Inferior parietal cortex (tissue), 1 donor: ENCODE measurements around the gene SURF1.
"Not testable (repeated sequence)": the region's sequence is repeated elsewhere in the genome, so short reads cannot be mapped to it uniquely, and the experiment has no call there.

ENCODE experiments used
- DNase-seq: peaks from one replicate; pipeline ENCODE4 v3.0.0-alpha.2; 2016; ENCODE audit errors: extremely low spot score

The SURF1 gene

DNA sequence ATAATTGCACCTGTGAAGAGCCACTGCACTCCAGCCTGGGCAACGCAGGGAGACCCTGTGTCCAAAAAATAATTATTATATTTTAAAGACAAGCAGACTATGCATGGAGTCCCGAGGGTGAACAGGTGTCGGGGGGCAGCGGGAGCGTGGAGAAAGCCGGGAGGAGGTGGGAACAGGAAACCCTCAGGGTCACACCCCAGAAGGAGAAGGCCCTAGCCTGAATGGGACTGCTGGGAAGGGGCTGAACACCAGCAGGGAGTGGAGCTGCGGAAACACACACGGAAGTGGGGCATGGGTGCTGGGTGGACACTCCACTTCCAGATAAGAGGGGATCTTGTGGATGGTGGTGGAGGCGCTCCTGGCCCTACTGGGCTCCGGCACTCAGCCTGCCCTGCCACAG lies 33.1 kb downstream of the SURF1 start:
- DNase-seq, result no peak

DNA sequence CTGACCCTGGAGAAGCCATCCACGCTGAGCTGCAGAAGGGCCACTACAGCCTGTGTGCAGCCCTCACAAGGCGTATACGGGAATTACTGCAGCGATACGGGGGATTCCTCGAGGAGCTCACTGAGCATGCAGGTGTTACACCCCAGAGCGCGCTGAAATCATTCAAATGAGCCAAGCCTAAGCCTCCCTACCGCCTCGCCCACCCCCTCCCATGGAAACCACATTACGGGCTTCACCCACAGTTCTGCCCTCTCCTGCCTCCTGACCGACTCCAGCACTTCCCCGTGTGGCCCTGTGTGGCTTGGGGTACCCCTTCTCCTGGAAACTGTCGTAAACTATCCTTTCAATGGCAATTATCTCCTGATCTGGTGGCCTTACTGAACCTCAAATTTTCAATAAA lies 33.6 kb downstream of the SURF1 start:
- DNase-seq, result no peak

DNA sequence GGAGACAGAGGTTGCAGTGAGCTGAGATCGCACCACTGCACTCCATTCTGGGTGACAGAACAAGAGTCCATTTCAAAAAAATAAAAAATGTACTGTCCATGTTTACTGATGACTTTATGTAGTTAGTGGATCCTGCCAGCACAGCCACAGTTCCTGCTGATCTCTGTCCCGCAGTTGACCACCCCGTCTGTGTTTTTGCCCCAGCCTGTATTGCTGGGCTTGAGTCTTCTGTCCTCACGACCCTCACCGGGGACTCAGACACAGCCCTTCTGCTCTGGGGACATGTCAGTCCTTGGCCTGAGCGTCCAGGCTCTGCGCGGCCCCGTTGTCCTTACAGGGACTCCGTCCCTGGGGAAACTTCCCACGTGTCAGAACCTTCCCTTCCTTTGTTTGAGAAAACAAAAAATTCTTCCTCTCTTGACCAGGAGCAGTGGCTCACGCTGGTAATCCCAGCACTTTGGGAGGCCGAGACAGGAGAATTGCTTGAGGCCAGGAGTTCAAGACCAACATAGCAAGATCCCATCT lies 34.8 kb downstream of the SURF1 start:
- no peak for DNase-seq

GRCh38 chr9:133320421-133320881 lies 35.8 kb downstream of the SURF1 start:
- DNase-seq, result no peak

DNA sequence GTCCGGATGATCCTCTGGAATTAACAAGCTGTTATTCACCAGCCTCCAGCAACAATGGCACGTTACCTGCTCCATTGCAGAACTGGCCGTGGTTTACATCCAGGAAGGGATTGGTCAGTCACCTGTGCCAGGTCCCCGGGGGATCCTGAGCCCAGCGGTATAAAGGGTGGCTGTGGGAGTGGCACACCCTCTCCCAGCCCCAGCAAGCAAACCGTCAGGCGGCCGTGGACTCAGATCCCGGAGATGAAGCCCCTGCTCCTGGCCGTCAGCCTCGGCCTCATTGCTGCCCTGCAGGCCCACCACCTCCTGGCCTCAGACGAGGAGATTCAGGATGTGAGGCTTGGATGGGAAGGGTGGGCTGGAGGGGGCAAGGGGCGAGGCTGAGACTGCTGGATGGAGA lies 38.7 kb downstream of the SURF1 start:
- not testable (repeated sequence) for DNase-seq

DNA sequence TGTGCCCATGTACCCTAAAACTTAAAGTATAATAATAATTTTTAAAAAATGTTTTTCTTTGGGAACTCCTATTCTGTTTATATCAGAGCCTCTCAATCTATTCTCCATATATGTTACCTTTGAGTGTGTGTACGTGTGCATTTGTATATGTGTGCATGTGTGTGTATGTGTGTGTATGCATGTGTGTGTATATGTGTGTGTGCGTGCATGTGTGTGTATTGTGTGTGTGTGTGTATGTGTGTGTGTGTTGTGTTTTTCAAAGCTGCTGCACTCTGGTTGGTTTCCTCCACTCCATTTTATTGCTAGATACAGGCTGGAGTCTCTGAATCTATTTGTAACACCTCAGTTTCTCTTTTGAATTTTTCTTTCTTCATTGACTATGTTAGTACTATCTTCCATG lies 40.3 kb downstream of the SURF1 start:
- no peak for DNase-seq

GRCh38 chr9:133309608-133310007 lies 46.7 kb downstream of the SURF1 start:
- no peak for DNase-seq

- DNase-seq, result no peak
Observed at GRCh38 chr9:133307301-133307700, 49.0 kb downstream of the SURF1 start.

DNA sequence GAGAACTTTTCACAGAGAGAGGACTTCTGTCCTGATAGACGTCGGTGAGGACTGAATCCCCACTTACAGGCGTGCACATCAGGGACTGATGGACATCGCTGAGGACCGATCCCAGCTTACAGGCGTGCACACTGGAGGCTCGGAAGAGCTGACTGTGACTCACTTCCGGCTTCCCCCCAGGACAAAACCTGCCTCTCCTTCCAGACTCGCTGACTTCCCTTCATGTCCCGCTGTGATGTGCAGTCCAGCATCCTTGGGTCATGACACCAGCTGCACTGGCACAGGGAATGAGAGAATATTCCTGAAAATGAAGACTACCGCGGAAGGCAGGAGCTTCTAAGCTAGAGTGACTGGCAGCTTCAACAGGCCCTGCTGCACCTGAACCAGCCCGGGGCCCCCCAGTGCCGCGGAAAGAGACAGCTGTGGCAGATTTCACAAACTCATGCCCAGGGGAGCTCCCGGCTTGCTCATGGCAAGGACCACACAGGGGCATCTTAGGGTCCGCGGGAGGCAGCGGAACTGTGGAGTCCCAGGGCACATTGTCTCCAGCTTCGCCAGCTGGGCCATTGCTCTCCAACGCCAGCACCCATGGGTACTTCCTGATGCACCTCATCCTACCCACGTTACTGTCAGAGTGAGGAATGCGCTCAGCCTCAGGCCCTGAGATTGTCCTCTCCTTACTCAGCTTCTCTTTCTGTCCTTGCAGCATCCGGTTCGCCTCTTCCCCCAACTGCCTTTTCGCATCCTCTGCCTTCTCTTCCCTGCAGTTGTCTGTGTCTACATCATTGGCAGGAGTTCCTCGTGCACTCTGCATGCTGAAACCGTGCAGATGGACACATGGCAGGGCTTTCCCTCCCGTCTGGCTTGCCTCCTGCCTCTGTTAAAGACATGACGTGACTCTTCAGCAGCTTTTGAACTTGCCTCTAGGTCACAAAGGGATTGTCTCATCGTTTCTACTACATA lies 49.8 kb downstream of the SURF1 start:
- no peak for DNase-seq

DNA sequence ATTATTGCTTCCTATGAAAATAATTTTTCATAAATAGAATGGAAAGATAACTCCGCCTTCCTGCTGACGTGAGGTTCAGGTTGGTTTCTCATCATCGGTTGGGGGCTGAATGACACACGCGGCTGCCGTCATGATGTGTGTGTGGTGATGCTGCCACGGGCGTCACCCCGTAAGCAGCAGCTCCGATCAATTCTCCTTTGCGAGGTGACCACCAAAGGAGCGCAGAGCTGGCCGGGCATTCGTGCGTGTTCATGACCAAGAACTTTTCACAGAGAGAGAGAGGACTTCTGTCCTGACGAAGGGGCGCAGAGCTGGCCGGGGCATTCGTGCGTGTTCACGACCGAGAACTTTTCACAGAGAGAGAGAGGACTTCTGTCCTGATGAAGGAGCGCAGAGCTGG lies 50.6 kb downstream of the SURF1 start:
- DNase-seq, result no peak

- no peak for DNase-seq
Observed at GRCh38 chr9:133304477-133305377, 51.6 kb downstream of the SURF1 start.

GRCh38 chr9:133304158-133304470 lies 52.2 kb downstream of the SURF1 start:
- DNase-seq, result no peak

DNA sequence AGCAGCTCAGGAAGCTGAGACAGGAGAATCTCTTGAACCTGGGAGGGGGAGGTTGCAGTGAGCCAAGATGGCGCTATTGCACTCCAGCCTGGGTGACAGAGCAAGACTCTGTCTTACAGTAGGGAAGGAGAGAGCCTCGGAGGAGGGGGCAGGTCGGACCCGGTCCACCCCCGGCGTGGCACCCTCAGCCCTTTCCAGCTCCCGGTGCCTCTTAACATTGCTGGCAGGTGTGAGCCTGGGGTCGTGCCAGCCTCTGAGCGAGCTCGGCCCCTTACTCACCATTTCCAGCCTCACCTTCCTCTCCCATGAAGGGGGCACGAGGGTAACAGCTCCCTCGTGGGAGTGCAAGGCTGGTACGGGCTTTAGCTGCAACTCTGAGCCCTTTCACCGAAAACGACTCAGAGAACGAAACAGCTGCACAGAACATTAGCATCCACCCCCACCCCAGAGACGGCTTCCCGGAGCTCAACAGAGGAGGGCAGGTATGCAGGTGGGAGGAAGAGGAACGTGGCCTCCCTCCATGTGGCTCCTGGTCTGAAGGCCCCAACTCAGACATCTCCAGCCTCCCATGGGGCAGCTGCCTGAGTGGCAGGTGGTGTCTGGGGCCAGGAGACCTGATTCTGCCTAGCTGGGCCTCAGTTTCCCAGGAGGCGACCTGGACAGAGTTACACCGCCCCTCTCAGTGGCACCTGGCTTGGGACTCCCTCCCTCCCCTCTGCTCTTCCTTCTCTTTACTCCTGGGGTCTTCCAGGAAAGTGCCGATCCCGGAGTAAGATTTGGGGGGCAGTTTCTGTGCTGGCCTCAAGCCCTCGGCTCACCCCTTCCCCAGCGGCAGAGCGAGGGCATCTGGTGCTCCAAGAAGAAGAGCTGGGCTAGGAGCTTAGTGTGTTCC lies 52.8 kb downstream of the SURF1 start:
- DNase-seq, result no peak
